Astrocyte of the cerebellum (primary cell): ENCODE measurements around the gene POLR2L.

Experiments
- DNase-seq: peaks from one replicate; pipeline ENCODE4 v3.0.0-alpha.2; 2011; ENCODE audit warnings: low read depth
- H3K4me3 ChIP-seq: 2 replicates; pipeline ENCODE4 v1.5.1; 2011; ENCODE audit warnings: mild to moderate bottlenecking, low read depth, low read length, moderate library complexity
- CTCF ChIP-seq: IDR thresholded peaks from 2 replicates; pipeline ENCODE4 v1.5.1; 2012; ENCODE audit warnings: low read length, low read depth, moderate library complexity, mild to moderate bottlenecking; ENCODE audit errors: missing control alignments
- in situ Hi-C: cut with HindIII; loops from 2 replicates; pipeline ENCODE4 v1.10.0; 2017; ENCODE audit warnings: low sequenced_read_pairs

Gene POLR2L

DNA sequence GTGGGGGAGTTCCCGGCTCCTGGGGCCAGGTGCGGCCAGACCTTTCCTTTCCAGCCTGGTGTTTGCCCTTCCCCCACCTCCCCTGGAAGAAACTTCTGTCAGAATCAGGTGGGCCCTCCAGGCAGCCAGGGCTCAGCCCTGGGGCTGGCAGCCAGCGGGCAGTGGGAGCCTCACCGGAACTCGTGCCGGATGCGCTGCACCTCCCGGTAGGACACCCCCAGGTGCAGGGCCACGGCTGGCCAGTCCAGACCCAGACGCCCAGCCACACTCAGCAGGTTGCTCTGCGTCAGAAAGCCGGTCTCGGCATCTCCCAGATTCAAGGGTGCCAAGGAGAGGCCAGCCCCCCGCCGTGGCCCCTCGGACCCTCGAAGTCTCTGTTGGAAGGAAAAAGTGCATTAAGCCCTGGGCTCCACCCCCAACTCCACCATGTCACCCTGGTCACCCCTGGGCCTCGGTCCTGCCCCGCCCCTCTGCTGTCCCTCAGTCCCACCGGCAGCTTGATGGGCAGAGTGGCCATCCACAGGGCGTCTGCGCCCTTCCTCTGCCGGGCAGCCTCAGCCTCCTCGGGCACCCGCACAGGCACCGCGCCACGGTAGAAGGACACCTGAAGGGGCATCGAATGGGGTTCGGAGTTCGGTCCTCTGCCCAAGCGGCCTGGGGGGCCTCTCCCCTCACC lies 42.5 kb downstream of the POLR2L start:
- in situ Hi-C loops = no loop called here
- no peak for DNase-seq
- no peak for TF ChIP-seq CTCF
- no peak overlapping the region for H3K4me3 ChIP-seq

- no peak for DNase-seq
- H3K4me3 ChIP-seq = peak within 1 kb of the TSS; percentile 78
- TF ChIP-seq CTCF = peak; percentile 66
- in situ Hi-C loops = no loop called here
Measured at GRCh38 chr11:798093-798713, 44.1 kb downstream of the POLR2L start, which contains the start of gene SLC25A22. TSS of gene SLC25A22 (minus strand) at chr11:798281. CDS start at chr11:795006, 3,275 bp downstream.

GRCh38 chr11:797296-798092 lies 44.8 kb downstream of the POLR2L start:
- H3K4me3 ChIP-seq = peak overlapping the region; percentile 78
- in situ Hi-C loops = no loop called here
- no peak for TF ChIP-seq CTCF
- no peak for DNase-seq

- peak overlapping the region; percentile 78 for H3K4me3 ChIP-seq
- TF ChIP-seq CTCF = no peak
- DNase-seq = no peak
- in situ Hi-C loops = no loop called here
Measured at GRCh38 chr11:796565-797295, 45.6 kb downstream of the POLR2L start.

- H3K4me3 ChIP-seq = peak overlapping the region; percentile 78
- in situ Hi-C loops = no loop called here
- no peak for TF ChIP-seq CTCF
- DNase-seq = no peak
Measured at GRCh38 chr11:795634-796564, 46.4 kb downstream of the POLR2L start.
